Measurements from ENCODE around the gene COL1A1. TPM values are rescaled to one million over a fixed set of nuclear protein-coding genes. Genes with fewer than 3 reads are reported as not detected.

COL1A1 gene
- total and polyA plus RNA-seq, 2 of the 13 experiments (the other 11 are each of a cell fraction or from before 2014, with no cell fraction given): 0.05 TPM; not detected in 1

DNA sequence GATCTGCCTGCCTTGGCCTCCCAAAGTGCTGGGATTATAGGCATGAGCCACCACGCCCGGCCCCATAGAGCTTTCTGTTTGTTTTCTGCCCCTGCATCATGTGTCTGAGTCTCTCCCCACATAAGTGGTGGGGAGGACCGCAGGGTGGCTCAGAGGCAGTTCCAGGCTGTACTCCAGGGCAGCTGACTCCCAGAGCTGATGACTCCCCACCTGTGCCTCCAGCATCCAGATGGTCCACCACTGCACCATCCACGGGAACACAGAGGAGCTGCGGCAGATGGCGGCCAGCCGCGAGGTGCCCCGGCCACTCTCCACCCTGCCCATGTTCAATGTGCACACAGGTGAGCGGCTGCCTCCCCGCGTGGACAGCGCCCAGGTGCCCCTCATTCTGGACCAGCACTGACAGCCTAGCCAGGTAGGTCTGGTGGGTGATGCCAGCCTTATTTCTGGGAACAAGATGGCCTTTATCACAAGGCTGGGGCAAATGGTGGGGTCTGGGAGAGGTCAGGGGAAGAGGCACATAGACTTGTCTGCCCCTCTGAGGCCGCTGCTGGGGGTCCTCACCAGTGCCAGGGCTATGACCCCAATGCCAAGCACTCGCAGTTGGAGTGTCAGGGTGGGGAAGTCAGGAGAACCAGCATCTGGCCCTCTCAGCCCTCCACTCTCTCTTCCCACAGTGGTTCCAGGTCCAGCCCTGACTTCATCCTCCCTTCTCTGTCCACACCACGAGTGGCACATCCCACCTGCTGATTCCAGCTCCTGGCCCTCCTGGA lies 26.2 kb downstream of the COL1A1 start (continued):
- TF ChIP-seq ZNF788 (CRISPR knock-in tag; IDR thresholded peaks at IDR 0.05; ENCODE audit: borderline replicate concordance): no peak
- TF ChIP-seq, protein P1, sequence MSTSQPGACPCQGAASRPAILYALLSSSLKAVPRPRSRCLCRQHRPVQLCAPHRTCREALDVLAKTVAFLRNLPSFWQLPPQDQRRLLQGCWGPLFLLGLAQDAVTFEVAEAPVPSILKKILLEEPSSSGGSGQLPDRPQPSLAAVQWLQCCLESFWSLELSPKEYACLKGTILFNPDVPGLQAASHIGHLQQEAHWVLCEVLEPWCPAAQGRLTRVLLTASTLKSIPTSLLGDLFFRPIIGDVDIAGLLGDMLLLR (CRISPR knock-in tag; IDR thresholded peaks at IDR 0.05): 0 out of 2 replicates have a peak, but pooled peaks have one; percentile 38
- TF ChIP-seq, protein P2, sequence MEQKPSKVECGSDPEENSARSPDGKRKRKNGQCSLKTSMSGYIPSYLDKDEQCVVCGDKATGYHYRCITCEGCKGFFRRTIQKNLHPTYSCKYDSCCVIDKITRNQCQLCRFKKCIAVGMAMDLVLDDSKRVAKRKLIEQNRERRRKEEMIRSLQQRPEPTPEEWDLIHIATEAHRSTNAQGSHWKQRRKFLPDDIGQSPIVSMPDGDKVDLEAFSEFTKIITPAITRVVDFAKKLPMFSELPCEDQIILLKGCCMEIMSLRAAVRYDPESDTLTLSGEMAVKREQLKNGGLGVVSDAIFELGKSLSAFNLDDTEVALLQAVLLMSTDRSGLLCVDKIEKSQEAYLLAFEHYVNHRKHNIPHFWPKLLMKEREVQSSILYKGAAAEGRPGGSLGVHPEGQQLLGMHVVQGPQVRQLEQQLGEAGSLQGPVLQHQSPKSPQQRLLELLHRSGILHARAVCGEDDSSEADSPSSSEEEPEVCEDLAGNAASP (CRISPR knock-in tag; IDR thresholded peaks at IDR 0.05; ENCODE audit: borderline replicate concordance): no peak
- 0 out of 2 replicates have a peak, but pooled peaks have one; percentile 4 for TF ChIP-seq IRF2 (CRISPR knock-in tag; IDR thresholded peaks at IDR 0.05)
- no peak for TF ChIP-seq ZNF816 (CRISPR knock-in tag; IDR thresholded peaks at IDR 0.05; ENCODE audit: borderline replicate concordance)
- 0 out of 2 replicates have a peak, but pooled peaks have one; percentile 14 for TF ChIP-seq ZNF598 (CRISPR knock-in tag; IDR thresholded peaks at IDR 0.05; ENCODE audit: borderline replicate concordance)
- TF ChIP-seq MEF2D (CRISPR knock-in tag; IDR thresholded peaks at IDR 0.05): no peak

DNA sequence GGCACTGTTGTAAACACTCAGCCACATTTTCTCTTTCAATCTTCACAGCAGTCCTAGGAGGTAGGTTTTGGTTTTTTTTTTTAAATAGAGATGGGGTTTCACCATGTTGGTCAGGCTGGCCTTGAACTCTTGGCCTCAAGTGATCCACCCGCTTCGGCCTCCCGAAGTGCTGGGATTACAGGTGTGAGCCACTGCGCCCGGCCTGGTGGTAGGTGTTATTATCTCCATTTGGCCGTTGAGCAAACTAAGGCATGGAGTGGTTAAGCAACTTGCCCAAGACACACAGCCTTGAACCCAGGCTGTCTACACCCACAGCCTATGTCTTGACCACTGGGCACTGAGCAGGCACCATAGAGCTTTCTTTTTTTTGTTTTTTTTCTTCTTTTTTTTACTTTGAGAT lies 27.0 kb downstream of the COL1A1 start:
- WGBS (ENCODE audit: low lambda C conversion rate): 18% methylated on average over 6 of the region's 6 CpGs
- DNase-seq (ENCODE audit: low spot score): no peak
- H3K4me1 ChIP-seq (ENCODE audit: insufficient read depth, low read length): peaks cover 81% of the 10 kb centered on the region
- H3K4me3 ChIP-seq (replicated peaks in 1 of 3; ENCODE audit: insufficient read depth in 1 of 3, low read depth in 2 of 3, low read length in 3 of 3): no peak overlapping the region
- H3K9me3 ChIP-seq (ENCODE audit: low read length): no peaks in the 10 kb centered on the region
- no peaks in the 10 kb centered on the region for H3K79me2 ChIP-seq (ENCODE audit: insufficient read depth, low read length)
- ATAC-seq: no peak
- TF ChIP-seq ZNF883 (CRISPR knock-in tag; IDR thresholded peaks at IDR 0.05; ENCODE audit: not compliant biosample characterization): no peak
- TF ChIP-seq ZNF768 (CRISPR knock-in tag; IDR thresholded peaks at IDR 0.05): peak; percentile 88
- TF ChIP-seq KDM1A (CRISPR knock-in tag; IDR thresholded peaks at IDR 0.05): 0 out of 2 replicates have a peak, but pooled peaks have one; percentile 42
- TF ChIP-seq HIVEP1 (CRISPR knock-in tag; IDR thresholded peaks at IDR 0.05): no peak
- BruUV-seq (replicated peaks): no TSS peak
- H3K36me3 ChIP-seq (replicated peaks in 1 of 2; ENCODE audit: control insufficient read depth in 1 of 2, insufficient read depth in 2 of 2, low read length in 2 of 2): no peaks in the 10 kb centered on the region
- ChIA-PET CTCF (ENCODE audit: low intra/inter-chr PET ratio, low total read pairs) (no interaction called here), POLR2A (no interaction called here)
- H3K9ac ChIP-seq (ENCODE audit: insufficient read depth, low read depth, low read length): no peak overlapping the region
- H4K20me1 ChIP-seq (ENCODE audit: insufficient read depth, low read length): no peaks in the 10 kb centered on the region
- FAIRE-seq: no peak
- H3K27me3 ChIP-seq (ENCODE audit: control insufficient read depth in 1 of 2, insufficient read depth in 2 of 2, low read length in 2 of 2): peaks cover 0 to 8% of the 10 kb centered on the region in 2 experiments; a peak in 1 of 5 replicates
- H2AFZ ChIP-seq (ENCODE audit: low read length): no peak overlapping the region
- no peak overlapping the region for H3K4me2 ChIP-seq (ENCODE audit: low read depth, low read length)
- no peak overlapping the region for H3K27ac ChIP-seq (ENCODE audit: extremely low read length, insufficient read depth, low read length)
- in situ Hi-C loops (cut with HindIII; ENCODE audit: extremely low pct_ligation_motif_present, low pct_unique_long_range_greater_than_20kb) (no loop called here), intact Hi-C loops (cut with micrococcal nuclease; ENCODE audit: unreplicated experiment) (no loop called here)
